HG02588 (cell line): ENCODE measurements around the gene KRTCAP2.
A peak's percentile ranks its signal among the peaks of the same experiment; 100 is the strongest.
"Not testable (repeated sequence)": the region's sequence is repeated elsewhere in the genome, so short reads cannot be mapped to it uniquely, and the experiment has no call there.

Experiments used
- ATAC-seq: cut with Tn5 transposase; IDR thresholded peaks from one replicate; pipeline ENCODE4 v1.9.1; 2021; ENCODE audit warnings: mild to moderate bottlenecking, moderate library complexity; ENCODE audit not compliant: unreplicated experiment

Gene KRTCAP2

DNA sequence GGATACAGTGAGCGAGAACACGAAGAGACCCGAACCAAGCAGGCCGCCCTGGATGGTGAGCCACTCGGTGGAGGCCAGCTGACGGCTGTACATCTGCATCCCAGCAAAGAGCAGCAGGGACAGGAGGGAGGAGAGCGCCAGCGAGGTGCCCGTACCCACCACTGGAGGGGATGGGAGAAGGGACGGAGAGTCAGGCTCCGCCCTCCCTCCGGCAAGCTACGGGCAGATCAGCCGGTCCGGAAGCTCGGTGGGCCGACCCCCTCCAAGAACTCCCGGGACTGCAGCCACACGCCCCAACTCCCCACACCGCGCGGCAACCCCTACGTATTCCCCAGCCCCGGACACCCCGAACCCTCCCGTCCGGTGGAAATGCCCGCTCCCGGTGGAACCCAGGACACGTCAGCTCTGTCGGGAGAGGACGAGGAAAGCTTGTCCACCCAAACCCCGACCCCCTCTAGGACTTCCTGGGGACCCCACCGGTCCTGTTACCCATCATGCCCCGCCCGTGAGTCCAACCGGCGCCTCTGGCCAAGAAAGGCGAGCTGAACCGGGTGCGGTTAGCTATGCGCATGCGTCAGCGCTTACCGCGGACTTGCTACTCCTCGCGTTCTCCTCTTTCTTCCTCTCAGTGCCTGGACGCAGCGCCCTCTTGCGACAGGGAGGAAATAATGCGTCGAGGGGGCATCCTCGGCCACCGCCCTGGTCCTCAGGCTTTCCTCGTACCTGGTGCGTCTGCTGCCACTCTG is at the start of gene KRTCAP2:
Gene KRTCAP2, minus strand, starts transcription at position 573 of the 746 bp plus-strand sequence. Its CDS starts 80 bp downstream, at position 493.
- ATAC-seq = peak; percentile 65

DNA sequence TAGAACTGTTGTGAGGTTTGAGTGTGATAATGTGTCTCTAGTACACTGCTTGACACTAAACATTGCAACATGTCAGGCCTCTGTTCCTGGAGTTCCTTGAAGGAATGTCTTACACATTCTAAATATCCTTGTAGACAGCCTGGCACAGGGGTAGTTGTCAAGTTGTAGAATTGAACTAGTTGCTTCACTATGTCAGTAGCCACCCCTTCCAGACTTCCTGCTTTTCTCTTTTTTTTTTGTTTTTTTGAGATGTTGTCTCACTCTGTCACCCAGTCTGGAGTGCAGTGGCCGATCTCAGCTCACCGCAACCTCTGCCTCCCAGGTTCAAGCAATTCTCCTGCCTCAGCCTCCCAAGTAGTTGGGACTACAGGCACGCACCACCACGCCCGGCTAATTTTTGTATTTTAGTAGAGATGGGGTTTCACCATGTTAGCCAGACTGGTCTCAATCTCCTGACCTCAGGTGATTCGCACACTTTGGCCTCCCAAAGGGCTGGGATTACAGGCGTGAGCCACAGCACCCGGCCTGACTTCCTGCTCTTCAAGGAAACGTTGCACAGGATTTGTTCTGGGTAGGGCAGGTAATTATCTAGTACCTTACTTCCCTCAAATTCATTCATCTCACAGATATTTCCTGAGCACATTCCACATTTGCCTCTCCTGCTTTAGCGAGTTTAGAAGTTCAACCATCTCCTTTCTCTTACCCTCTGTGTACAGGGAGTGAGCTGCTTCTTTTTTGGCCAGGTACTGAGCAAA is 47.3 kb upstream of the KRTCAP2 start:
- ATAC-seq = not testable (repeated sequence)

DNA sequence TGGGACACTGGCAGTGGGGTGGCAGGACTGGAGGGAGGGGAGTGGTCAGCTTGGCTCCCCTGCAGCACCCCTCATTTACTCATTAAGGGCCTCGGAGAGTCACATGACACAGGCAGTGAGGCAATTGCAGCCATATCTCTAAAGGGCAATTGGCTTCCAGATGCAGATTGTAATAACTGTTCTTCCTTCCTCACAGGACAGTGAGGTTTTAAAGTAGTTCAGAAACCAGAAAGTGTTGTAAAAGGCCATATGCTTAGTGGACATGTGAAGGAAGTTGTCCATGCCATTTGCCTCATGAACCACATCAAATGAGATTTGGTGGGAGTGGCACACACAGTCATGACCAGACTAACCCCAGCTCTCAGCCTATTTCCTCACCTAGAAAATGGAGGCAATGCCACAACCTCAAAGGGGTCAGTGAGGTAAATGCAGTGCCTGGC is 46.5 kb upstream of the KRTCAP2 start:
- ATAC-seq = no peak

DNA sequence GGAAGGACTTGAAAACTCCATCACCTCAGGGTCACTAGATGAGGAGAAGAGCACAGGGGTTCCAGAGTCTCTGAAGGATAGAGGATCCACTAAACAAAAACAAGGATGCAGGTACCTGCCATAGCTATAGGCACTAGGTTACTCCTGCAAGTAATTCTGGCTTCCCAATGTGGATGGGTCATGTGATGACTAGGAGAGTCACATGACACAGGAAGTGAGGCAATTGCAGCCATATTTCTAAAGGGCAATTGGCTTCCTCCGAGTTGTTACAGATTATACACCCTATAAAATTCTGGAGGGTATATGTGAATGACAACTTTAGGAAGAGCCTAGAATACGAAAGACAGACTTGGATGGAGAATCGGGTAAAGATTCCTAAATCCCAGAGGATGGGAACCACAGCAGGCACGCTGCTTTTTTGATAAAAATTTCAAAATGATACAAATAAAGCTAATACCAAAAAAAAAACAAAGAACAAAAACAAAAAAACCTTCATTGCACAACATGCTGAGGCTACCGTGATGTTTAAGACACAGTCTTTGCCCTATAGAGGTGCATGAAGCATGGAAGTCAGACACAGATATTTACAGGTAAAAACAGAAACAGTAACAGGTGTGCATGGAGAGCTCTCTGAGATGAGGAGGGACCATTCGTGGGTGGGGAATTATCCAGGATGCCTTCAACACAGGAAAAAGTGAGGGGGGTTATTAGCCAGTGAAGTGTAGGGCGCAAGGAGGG is 45.9 kb upstream of the KRTCAP2 start:
- ATAC-seq = no peak

DNA sequence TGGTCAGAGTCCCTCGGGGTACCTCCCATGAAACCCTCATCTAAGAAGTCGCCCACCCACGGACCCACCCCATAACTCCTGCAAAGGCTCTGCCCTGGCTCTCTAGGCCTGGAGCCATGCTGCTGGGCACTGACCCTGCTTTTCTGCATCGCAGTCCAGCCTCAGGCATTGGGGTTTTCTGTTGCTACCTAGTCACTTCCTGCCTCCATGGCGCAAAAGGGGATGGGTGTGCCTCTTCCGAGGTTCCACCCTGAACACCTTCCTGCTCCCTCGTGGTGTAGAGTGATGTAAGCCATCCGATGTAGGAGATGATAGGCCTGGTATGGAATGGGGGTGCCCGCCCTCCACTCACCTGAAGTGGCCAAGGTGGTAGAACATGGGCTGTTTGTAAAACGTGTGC is 41.6 kb upstream of the KRTCAP2 start:
- ATAC-seq = not testable (repeated sequence)

DNA sequence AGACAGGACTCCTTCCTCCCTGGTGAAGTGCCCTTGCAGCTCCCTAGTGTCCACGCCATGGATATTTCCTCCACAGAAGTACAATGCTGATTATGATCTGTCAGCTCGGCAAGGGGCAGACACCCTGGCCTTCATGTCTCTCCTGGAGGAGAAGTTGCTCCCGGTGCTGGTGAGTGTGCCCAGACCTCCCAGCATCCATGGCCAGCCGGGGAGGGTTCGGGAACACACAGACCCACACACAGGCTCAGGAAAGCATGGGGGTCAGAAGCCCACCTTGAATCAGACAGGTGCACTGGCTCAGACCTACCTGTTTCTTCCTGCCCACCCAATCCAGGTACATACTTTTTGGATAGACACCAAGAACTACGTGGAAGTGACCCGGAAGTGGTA is 38.9 kb upstream of the KRTCAP2 start:
- ATAC-seq = not testable (repeated sequence)

DNA sequence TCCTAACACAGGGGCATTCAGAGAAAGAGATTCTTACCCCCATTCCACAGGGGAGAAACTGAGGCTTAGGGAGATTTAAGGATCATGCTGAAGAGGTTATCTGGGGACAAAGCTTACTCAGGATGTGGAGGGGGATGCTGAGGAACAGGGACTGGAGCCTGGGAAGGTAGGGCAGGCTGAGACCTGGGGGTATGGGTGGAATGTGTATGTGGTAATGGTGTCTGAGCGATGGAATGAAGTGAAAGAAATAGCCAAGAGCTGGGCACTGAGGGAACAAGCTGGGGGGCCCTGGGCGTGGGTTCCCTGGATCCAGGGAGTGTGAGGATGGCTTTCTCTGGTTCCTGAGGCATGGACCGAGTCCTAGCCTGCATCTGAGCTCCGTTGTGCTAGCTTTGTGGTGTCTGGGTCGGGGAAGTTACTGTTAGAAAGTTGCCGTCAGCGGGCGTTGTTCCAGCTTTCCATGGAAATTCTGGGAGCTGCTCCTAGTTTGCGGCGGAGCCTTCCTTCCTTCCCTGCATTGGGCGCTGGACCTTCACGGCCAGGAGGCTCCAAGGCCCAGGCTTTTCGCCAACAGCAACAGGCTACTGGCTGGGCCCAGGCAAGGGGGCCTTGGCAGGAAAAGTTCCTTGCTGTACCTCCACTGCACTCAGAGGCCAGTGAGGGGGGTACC is 38.4 kb upstream of the KRTCAP2 start:
- not testable (repeated sequence) for ATAC-seq

DNA sequence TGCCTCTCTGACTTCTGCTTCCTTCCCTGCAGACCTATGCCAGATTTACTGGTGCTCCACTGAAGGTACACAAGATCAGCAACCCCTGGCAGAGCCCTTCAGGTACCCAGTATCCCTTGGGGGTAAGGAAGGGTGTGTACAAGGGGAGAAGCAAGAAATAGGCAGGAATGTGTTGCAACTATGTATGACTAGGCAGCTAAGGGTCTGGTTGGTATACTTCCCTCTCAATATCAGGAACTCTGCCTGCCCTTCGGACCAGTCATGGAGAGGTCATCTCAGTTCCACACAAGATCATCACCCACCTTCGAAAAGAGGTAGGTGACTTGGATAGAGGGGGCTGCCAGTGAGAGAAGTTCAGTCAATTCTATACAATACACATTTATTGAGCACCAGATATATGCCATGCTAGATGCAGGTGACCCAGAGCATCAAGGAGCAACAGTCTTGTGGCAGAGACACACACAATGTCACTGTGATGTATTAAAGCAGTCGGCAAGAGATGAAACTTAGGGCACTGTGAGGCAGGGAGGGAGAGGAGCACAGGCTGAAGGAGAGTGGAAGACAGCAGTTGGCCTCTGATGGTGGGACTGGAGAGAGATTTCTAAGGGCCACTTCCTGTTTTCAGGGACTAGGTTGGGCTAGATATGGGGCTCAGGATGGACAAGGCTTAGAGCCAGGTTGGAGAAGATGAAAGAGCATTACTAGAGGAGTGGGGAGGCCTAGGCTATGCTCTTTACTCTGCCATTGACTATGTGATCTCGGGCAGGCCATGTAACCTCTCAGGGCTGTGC is 37.4 kb upstream of the KRTCAP2 start:
- no peak for ATAC-seq

DNA sequence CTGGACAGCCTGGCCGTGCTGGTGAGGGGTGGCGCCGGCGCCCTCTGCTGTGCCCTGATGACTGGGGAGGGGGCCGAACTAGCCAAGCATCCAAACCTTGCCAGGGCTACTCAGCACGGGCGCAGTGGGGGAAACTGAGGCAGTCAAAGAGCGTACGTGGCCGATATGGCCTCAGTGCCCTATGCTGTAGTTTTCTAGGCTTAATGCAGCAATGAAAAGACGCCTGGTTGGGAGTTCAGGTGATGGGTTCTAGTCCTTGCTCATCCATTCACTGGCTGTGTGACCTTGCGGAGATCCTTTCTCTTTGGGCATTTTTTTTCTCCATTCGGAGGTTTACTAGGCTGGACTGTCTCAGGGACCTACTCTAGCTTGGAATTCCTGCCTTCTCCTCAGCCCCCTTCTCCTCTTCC is 36.2 kb upstream of the KRTCAP2 start:
- ATAC-seq = no peak

DNA sequence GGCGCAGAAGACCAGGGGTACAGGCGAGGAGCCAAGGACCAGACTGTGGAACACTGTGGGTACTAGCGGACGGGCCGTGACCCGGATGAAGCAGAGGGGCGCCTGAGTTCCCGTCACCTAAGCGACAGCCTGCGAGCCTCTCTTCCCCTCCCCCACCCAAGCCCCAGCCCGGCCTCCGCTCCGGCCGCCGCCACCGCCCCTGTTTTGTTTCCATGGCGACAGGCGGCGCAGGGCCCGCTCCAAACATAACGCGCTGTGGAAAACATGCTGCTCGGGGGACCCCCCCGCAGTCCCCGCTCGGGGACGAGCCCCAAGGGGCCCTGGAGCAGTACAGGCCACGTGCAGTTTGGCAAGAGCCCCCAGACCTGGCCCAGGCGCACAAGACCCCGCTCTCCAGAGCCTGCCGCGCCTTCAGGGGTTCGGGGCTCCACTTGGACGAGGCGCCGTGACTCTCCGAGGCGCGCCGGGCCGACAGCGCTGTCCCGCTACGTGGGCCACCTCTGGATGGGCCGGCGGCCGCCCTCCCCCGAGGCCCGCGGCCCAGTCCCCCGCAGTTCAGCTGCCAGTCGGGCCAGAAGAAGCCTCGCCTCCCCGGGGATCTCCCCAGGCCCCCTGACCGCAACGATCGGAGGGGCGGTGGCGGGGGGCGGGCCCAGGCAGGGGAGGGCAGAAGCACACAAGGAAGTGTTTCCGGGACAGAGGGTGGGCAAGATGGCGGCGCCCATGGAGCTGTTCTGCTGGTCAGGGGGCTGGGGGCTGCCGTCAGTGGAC is 35.6 kb upstream of the KRTCAP2 start, which contains the start of gene MTX1:
Gene MTX1, plus strand, starts transcription at position 155 of the 771 bp plus-strand sequence. Its CDS starts 110 bp downstream, at position 265.
- peak; percentile 77 for ATAC-seq

DNA sequence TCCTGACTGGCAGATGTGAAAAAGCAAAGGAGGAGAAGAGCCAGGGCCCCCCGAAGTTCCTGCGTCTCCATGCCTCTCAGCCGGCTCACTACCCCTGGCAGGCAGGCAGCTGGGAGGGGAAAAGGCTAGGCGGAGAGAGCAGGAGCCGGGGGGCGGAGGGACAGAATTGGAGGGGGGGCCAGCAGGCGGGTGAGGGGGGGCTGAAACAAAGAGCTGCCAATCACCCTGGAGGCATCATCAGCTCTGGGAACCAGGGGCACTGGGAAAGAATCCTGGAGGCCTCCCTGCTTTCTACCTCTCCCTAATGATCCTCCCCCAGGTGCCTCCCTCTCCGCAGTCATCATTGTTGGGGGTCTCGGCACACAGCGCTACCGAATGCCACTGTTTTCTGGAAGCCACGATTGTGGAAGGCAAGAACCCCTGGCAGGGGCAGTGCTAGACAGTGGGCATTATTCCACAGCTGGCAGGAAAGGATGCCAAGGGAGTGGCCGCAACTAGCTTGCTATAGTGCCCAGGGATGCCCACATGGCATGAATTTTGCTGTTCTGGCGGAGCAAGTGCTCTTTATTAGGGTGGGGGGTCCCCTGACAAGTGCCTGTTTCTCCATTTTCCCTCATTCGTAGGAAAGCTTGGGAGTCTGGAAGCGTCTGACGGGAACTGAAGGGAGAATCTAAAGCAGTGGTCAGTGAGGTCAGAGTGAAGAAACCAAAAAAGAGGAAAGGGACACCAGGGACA is 34.9 kb upstream of the KRTCAP2 start, which contains the start of gene THBS3:
Gene THBS3, minus strand, starts transcription at position 92 of the 735 bp plus-strand sequence. Its CDS starts 21 bp downstream, at position 71.
- no peak for ATAC-seq

DNA sequence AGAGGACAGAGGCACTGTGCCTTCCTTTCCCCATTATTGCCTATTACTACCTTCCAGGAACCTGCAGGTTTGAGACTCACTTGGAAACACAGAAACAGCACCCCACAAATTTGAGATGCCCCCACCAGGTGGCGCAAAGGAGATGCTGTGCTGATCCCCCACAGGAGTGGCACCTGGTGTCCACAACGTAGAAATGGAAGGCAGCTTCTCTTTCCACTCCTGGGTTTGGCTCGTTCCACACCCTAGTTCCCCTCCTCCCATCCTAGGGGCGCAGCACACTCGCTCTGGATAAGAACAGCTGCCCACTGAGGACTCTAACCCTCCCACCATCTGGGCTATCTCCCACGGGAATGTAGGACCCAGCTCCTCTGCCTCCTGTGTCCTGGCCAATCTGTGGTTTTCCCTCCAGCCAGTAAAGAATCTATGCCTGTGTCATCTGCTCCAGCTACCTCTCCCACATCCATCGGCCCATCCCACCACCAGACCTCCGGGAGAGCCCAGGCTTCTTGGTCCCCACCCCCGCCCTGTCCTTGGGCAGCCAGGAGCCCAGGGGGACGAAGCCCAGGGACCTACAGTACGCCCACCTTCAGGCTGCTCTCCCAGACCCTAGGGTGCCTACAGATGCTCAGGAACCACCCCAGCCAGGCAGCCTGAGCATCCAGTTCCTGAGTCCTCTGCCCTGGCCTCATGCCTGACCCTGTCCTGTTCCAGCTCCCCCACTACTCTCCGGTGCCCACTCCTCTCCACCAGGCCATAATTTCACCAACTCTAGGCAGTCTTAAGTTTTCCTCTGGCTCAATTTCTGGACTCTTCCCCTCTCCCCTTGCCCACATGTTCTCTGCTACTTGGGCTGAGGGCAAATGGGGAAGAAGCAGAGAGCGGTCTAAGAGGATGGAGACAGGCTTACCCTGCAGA is 34.0 kb upstream of the KRTCAP2 start:
- no peak for ATAC-seq

DNA sequence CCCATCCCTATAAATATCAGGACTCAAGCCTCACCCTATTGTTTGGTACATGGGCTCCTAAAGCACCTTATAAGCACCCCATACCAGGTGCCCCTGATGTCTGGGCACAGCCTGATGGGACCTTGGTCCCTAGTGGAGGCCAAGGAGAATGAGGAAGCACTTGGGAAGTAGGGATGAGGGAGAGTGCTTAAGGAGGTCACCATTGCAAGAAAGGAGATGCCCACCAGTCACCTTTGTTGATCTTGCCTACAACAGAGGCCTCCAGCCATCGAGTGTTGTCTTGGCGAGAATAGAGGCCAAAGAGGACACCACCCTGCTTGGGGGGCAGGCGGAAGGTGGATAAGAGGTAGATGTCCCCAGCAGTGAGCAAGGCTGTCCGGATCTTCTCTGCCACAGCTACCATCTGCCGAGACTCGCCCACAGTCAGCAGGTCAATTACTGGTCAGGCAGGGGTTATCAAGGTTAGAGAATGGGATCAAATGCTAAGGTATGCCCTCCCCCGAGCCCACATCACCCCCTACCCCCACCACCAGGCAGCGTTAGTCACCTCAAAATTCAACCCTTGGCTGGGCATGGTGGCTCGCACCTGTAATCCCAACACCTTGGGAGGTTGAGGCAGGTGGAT is 33.0 kb upstream of the KRTCAP2 start:
- ATAC-seq = no peak

DNA sequence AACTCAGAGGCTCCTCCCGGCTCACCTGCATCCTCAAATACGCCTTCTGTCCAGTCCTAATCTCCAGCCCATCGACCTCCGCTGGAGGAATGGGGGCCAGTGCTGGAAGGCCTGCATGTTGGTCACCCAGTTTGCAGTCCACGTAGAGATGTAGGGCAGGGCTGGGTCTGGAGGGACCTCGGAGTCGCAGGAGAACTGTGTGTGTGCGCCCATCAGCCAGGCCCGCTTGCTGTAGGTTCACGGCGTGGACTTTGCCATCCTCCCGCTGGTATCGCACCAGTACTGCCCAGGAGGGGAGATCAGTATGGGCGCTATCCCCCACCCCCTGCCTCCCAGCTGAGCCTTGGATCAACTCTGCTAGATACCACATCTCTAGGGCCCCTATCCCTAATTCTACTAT is 31.9 kb upstream of the KRTCAP2 start:
- ATAC-seq = no peak

DNA sequence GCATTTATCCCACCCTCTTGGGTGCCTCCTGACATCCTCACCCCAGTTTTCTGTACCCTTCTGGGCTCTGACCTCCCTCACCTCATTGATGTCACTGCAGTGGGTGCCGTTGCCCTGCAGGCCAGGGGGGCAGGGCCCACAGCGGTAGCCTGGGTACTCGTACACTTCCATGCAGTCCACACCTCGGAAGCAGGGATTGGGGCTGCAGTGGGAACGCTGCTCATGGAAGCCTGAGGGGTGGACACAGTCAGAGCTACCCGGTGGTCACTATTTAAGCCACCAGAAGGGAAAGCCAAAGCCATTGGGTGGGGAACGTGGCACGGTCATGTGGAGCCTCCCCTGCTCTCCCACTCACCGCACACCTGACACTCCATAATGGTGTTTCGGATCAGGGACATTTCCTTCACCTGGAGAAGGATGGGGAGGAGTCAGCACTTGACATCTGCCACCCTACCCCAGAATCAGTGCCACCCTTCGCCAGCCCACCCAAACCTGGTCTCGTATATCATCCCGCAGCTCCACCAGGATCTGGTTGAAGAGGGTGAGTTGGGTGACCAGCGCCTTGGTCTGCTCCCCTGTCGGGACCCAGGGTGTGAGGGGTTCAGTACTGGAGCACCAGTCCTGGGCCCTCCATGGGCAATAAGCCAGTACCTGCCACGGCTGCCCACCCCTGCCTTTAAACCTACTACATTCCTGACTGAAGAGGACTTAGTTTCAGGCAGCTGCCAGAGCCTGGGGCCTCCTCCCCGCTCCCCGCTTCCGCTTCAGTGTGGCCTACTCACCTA is 29.8 kb upstream of the KRTCAP2 start:
- ATAC-seq = no peak

DNA sequence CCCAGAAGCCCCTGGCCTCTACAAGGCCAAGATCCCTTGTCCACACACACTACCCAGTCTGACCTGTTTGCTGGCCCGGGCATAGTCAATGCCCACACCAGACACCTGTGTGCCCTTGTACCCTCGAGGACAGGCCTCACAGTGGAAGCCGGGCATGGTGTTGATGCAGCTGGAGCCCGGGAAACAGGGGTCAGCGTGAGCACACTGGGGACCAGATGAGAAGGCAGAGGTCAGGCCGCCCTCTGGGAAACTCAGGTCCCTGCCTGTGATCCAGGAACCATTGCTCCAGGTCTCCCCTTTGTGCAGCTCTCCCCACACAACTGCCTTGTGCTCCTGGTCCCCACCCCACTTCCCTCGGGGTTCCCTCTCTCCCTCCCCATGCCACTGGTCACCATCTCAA is 29.1 kb upstream of the KRTCAP2 start:
- no peak for ATAC-seq
